NCI-H1092 treated with DMSO at 0.1 percent for 48 hours (cell line): ENCODE measurements around the gene HYI.
"Not testable (repeated sequence)": the region's sequence is repeated elsewhere in the genome, so short reads cannot be mapped to it uniquely, and the experiment has no call there.

Experiments used
- DNase-seq: peaks from one replicate; lab custom pipeline; 2025; lab: John Stamatoyannopoulos, UW

HYI gene

GRCh38 chr1:43453442-43454269 lies at the start of gene HYI:
HYI (minus strand) TSS chr1:43453931; CDS start chr1:43453793, 138 bp downstream.
- peak; percentile 88 for DNase-seq

GRCh38 chr1:43501806-43502205 lies 48.1 kb upstream of the HYI start:
- DNase-seq, result not testable (repeated sequence)

GRCh38 chr1:43499898-43500297 lies 46.2 kb upstream of the HYI start:
- no peak for DNase-seq

DNA sequence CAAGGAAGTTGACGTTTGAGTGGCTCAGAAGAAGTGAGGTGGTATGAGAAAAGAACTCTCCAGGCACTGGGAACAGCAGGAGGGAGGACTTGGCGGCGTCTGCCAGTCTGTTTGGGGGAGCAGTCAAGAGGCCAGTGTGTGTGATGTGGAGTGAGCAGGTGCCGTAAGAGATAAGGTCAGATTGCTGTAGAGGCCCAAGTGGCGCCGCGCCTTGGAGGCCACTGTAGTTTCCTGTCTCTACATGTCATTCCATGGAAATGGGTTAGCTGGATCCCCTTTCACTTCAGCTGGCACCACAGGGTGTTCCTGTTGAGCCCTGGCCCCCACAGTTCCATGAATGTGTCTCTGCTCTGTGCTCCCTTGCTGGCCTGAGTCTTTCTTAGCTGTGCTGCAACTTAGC lies 41.5 kb upstream of the HYI start:
- DNase-seq, result no peak

GRCh38 chr1:43493661-43494450 lies 40.1 kb upstream of the HYI start:
- DNase-seq, result no peak

DNA sequence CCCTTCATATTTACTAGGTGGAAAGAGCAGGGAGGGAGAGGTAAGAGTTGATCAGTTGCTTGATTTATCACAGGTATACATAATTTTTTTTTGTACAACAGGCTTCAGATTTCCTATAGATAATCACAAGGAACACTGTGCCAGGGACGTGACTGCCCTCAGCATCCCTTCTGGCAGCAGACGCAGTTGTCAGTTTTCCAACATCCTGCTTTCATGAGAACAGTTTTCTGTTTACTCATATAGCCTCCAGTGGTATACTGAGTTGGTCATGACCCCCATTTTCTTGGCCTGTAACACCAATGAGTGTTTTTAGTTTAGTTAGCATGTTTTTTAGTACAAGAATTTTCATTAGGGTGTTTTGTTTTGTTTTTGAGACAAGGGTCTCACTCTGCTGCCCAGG lies 39.1 kb upstream of the HYI start:
- peak; percentile 2 for DNase-seq

DNA sequence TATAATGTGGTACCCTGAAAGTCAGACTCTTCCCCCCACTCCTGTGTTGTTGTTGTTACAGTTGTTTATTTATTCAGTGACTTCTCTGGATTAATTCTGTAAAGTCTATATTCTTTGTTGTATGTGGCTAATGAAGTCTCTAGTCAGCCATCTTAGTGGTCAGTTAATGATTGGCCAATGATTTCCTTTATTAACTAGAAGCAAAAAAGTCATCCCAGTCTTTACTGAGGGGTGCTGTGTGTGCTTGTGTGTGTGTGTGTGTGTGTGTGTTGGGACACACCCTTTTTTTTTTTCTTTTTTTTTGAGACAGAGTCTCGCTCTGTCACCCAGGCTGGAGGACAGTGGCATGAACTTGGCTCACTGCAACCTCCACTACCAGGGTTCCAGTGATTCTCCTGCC lies 37.3 kb upstream of the HYI start:
- no peak for DNase-seq

GRCh38 chr1:43488165-43488564 lies 34.4 kb upstream of the HYI start:
- DNase-seq, result no peak

DNA sequence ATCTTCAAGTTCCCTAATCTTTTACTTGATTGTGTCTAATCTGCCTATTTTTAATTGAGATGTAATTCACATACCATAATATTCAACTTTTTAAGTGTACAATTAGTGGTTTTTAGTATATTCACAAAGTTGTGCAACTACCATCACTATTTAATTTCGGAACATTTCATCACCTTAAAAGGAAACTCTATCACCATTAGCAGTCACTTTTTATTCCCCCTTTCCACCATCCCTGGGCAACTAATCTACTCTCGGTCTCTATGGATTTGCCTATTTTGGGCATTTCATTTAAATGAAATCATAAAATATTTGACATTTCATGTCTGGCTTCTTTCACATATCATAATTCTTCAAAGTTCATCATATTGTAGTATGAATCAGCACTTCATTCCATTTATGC lies 30.6 kb upstream of the HYI start:
- no peak for DNase-seq

DNA sequence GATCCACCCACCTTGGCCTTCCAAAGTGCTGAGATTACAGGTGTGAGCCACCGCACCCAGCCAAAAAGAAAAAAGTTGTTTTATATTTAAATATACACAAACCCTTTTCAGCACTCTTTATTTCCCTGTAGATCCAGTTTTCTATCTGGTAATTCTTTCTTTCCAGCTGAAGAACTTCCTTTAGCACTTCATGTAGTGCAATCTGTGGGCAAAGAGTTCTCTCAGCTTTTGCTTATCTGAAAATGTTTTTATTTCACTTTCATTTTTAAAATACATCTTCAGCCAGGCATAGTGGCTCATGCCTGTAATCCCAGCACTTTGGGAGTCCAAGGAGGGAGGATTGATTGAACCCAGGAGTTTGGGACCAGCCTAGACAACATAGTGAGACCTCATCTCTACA lies 28.5 kb upstream of the HYI start:
- DNase-seq, result no peak

DNA sequence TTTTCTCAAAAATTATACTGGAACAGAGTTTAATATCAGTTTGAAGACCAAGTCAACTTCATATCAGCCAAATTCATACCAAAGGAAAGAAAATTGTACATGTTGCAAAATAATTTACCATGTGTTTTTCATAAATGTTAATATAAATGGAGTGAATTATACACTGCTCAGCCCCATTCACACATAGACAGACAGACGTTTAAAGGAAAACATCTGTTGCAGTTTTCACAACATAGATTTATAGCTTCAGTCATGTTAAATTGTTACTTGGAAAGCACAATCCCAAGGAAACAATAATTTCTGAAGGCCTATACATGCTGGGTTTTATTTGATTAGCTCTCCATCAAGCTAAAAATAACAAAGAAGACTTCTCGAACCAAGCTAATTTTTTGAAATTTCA lies 27.8 kb upstream of the HYI start:
- no peak for DNase-seq

DNA sequence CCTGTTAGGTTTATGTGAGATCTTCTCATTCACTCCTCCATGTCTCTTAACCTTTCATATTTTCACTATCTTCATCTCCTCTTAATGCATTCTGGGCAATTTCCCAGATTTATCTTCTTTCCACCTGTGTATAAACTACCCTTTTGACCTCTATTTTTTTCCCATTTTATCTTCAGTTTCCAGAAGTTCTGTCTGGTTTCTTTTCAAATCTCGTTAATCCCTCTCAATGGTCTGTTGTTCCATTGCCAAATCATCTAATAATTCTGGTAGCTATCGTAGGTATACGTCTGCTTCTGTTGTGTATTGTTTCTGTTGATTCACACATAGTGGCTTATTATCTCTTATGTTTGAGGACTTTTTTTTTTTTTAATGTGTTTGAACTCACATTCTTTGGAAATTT lies 25.7 kb upstream of the HYI start:
- DNase-seq, result no peak

- no peak for DNase-seq
These were observed 24.0 kb upstream of the HYI start for GRCh38 chr1:43477716-43478115.

DNA sequence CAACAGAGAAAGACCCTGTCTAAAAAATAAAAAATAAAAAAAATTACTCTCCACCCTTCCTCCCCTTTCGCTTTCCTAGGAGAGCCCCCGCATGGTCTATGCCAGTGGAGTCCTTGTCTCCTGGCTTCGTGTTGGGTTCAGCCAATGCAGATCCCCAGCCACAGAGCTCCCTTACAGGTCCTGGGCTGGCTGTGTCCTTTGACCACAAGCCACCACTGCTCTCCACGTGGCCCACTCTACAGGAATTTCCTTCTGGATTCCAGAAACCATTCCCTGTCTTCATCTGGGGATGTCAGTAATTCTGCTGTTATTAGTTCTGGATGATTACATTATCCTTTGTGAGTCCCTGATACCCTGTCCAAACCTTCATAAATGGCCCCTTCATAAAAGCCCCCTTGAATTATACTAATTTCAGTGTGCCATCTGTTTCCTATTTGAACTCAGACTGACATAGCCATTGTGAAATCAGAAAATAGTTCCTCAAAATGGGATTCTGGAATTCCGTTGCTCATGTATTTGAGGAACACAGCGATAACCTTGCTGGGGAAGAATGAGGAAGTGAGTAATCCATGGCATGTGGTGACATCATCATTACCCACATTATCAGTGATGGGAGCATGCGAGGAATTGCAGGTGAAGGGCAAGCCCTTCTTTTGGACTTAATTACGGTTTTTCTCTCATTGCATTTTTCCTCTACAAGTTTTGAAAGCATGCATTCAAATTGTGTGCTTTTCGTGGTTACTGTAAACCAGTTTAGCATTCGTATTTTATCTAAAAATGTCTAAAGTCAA lies 22.1 kb upstream of the HYI start:
- DNase-seq, result not testable (repeated sequence)

DNA sequence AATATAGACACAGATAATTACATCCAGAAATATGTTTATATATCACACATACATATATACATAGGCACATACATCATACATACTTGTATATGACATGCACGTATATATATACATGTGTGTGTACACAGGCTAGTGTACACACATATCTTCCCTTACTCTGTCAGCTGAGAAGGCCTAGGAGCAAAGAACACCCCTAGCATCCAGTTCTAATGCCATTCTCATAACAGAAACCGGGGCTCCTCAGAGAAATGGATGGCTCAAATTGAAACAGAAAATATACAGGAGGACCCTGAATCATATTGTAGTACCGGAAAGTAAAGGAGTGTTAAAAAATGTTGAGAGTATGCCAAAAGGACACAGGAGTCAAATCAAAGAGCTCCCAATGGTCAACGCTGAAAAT lies 19.7 kb upstream of the HYI start:
- no peak for DNase-seq

- DNase-seq, result not testable (repeated sequence)
These were observed 18.9 kb upstream of the HYI start for GRCh38 chr1:43472463-43473151.

- DNase-seq, result no peak
These were observed 18.3 kb upstream of the HYI start for GRCh38 chr1:43472087-43472462.

DNA sequence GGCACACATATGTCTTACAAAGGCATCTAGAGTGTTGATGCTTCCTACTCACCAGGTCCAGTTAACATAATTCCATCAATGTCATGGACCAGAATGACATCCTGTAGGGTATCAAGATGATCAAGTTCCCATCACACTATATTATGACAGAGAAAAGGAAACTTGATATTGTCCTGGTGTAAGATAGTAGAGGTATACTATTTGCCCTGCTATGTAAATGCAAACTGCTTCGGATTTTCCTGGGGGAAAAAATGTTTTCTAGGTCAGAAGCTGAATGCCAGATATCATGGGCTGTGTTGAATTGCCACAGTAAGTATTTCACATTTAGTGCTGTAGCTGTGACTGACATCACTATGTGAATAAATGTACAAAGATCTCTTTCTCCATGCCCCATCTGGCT lies 16.2 kb upstream of the HYI start:
- DNase-seq, result no peak

- no peak for DNase-seq
These were observed 14.7 kb upstream of the HYI start for GRCh38 chr1:43468414-43468813.

DNA sequence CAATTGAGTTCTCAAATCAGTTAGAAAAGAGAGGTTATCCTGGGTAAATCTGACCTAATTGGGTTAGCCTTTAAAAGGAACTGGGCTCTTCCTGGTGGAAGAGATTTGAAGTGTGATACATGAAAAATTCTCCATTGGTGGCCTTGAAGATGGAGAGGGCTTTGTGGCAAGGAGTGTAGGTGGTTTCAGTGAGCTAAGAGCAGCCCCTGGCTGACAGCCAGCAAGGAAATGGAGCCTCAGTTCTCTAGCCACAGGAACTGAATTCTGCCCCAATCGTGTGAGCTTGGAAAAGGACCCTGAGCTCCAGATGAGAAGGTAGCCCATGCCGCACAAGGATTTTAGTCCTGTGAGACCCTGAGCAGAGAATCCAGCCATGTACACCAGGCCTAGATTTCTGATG lies 12.7 kb upstream of the HYI start:
- no peak for DNase-seq

DNA sequence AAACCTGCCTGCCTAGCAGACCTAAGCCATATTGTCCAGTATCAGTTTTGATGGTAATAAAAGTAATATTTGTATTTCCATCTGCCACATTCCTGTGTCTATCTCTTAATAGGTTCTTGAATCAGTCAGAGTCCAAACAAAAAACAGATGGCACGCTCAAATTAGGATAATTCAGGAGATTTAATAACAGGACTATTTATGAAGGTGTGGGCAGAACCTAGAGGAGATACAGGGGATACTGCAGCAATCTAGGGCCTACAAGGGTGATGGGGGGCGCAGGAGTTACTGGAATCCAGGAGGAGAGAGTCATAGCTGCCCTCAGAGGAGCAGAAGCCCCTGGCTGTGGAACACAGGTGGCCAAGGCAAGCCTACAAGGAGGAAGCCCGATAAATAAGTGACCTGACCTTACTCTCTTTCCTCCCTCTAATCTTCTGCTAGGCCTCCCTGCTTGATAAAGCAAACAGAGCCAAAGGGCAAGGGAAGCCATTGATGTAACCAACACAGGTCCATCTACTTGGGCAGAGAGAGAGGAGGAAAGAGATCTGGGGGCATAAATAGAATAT lies 11.9 kb upstream of the HYI start:
- no peak for DNase-seq
